ENCODE data around the gene TSPAN2. TPM values are rescaled to one million over a fixed set of nuclear protein-coding genes. Genes with fewer than 3 reads are reported as not detected.
A peak's percentile ranks its signal among the peaks of the same experiment; 100 is the strongest.

Gene TSPAN2
- total and polyA plus RNA-seq, 9 of the 15 experiments (the other 6 are each of a cell fraction or from before 2014, with no cell fraction given) = not detected

DNA sequence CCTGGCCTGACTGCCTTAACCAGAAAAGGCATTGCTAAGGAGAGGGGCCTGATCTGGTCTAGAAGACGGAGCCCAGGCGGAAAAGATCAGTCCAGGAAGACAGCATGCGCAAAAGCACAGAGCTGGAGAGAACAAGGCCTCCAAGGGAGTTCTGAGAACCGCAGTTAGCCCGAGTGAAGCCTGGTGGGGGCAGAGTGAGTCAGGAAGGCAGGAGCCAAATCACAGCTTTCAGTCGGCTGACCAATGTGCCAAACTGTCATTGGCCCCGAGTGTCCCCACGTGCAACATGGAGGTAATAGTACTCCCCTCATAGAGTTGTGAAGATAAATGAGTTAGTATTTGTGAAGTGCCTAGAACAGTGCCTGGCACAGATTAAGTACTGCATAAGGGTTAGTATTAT, 1.2 kb upstream of the TSPAN2 start:
- ATAC-seq (peak; percentile 26; the same call in 1 of the 3 replicates), FAIRE-seq (no peak), DNase-seq (ENCODE audit: extremely low read depth in 1 of 4, low spot score in 3 of 4) (peak in 1 of 4 experiments; percentile 12)
- Histone ChIP-seq H3K27me3 (ENCODE audit: control insufficient read depth in 2 of 2, insufficient read depth in 2 of 2, low read length in 2 of 2) (peaks cover 5 to 20% of the 10 kb centered on the region in 2 experiments; a peak in 3 of 5 replicates), H3K79me2 (ENCODE audit: control insufficient read depth, insufficient read depth, low read length) (no peaks in the 10 kb centered on the region), H3K9ac (ENCODE audit: insufficient read depth in 1 of 2, low read depth in 2 of 2, low read length in 2 of 2) (no peak overlapping the region), H3K9me3 (replicated peaks; ENCODE audit: control insufficient read depth, insufficient read depth, low read depth, low read length) (no peaks in the 10 kb centered on the region), H3K27ac (ENCODE audit: extremely low read depth, low read depth, low read length) (no peak overlapping the region), H3K4me3 (no peak overlapping the region), H3K4me2 (ENCODE audit: insufficient read depth, low read length) (no peak overlapping the region), H4K20me1 (replicated peaks; ENCODE audit: control insufficient read depth, insufficient read depth, low read length) (no peaks in the 10 kb centered on the region), H3K9me1 (ENCODE audit: control insufficient read depth, insufficient read depth, low read length) (no peaks in the 10 kb centered on the region), H3K36me3 (ENCODE audit: control insufficient read depth, insufficient read depth, low read length) (no peaks in the 10 kb centered on the region), H3K4me1 (replicated peaks in 1 of 2; ENCODE audit: control insufficient read depth in 2 of 2, insufficient read depth in 2 of 2, low read length in 2 of 2) (peaks cover 0 to 9% of the 10 kb centered on the region in 2 experiments; a peak in 2 of 5 replicates), H2AFZ (ENCODE audit: low read depth, low read length) (no peak overlapping the region)
- WGBS (ENCODE audit: insufficient coverage, low coverage, missing lambda C conversion rate) = 1% methylated on average over 8 of the region's 8 CpGs
- in situ Hi-C loops (cut with MboI) (no loop called here), intact Hi-C loops (cut with micrococcal nuclease) (no loop called here)
- no TSS peak for BruUV-seq (replicated peaks)
- CTCF ChIA-PET (ENCODE audit: low intra/inter-chr PET ratio) = no interaction called here
- POLR2A ChIA-PET = interaction anchor here (0.5 kb wide), 1 partner anchor 433 kb away, joined by 3 read pairs; no protein-coding TSS in a partner anchor
- no peak for TF ChIP-seq HSF4 (CRISPR knock-in tag; IDR thresholded peaks at IDR 0.05; ENCODE audit: borderline replicate concordance)
- TF ChIP-seq GTF2F1 (IDR thresholded peaks at IDR 0.05; ENCODE audit: low read depth, low read length) = no peak
- no peak for TF ChIP-seq PKNOX1 (IDR thresholded peaks at IDR 0.05)
- no peak for TF ChIP-seq ZBTB7A (IDR thresholded peaks at IDR 0.05; ENCODE audit: borderline replicate concordance, control insufficient read depth, low read depth, low read length)
- TF ChIP-seq, protein P1, sequence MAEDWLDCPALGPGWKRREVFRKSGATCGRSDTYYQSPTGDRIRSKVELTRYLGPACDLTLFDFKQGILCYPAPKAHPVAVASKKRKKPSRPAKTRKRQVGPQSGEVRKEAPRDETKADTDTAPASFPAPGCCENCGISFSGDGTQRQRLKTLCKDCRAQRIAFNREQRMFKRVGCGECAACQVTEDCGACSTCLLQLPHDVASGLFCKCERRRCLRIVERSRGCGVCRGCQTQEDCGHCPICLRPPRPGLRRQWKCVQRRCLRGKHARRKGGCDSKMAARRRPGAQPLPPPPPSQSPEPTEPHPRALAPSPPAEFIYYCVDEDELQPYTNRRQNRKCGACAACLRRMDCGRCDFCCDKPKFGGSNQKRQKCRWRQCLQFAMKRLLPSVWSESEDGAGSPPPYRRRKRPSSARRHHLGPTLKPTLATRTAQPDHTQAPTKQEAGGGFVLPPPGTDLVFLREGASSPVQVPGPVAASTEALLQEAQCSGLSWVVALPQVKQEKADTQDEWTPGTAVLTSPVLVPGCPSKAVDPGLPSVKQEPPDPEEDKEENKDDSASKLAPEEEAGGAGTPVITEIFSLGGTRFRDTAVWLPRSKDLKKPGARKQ (CRISPR knock-in tag; IDR thresholded peaks at IDR 0.05) = no peak
- TF ChIP-seq, protein P2, sequence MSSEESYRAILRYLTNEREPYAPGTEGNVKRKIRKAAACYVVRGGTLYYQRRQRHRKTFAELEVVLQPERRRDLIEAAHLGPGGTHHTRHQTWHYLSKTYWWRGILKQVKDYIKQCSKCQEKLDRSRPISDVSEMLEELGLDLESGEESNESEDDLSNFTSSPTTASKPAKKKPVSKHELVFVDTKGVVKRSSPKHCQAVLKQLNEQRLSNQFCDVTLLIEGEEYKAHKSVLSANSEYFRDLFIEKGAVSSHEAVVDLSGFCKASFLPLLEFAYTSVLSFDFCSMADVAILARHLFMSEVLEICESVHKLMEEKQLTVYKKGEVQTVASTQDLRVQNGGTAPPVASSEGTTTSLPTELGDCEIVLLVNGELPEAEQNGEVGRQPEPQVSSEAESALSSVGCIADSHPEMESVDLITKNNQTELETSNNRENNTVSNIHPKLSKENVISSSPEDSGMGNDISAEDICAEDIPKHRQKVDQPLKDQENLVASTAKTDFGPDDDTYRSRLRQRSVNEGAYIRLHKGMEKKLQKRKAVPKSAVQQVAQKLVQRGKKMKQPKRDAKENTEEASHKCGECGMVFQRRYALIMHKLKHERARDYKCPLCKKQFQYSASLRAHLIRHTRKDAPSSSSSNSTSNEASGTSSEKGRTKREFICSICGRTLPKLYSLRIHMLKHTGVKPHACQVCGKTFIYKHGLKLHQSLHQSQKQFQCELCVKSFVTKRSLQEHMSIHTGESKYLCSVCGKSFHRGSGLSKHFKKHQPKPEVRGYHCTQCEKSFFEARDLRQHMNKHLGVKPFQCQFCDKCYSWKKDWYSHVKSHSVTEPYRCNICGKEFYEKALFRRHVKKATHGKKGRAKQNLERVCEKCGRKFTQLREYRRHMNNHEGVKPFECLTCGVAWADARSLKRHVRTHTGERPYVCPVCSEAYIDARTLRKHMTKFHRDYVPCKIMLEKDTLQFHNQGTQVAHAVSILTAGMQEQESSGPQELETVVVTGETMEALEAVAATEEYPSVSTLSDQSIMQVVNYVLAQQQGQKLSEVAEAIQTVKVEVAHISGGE (CRISPR knock-in tag; IDR thresholded peaks at IDR 0.05) = no peak

Data from K562 (cell line).